Common myeloid progenitor, CD34-positive (primary cell): ENCODE measurements around the gene PLPP4.

Experiments used
- CTCF ChIA-PET: fragments of 350-600 bp; sonication (Branson Sonifier 250); formaldehyde crosslinking; loops from one replicate; lab custom pipeline; 2021; ENCODE audit warnings: antibody characterized with exemption; lab: Charles Lee
- POLR2A ChIA-PET: fragments of 350-600 bp; sonication (Branson Sonifier 250); formaldehyde crosslinking; loops from one replicate; lab custom pipeline; 2021; ENCODE audit warnings: antibody characterized with exemption; lab: Charles Lee
- DNase-seq, 3 donors: peaks; one replicate each; pipeline versions ENCODE4 v3.0.0 to v3.0.0-alpha.2; 2013
- H3K27ac ChIP-seq, 2 experiments: 1 replicate in 1 of 2; 2 replicates in 1 of 2; pipeline ENCODE4 v1.7.0; 2013; ENCODE audit warnings: inconsistent platforms in 2 of 2, low read length in 2 of 2, mild to moderate bottlenecking in 2 of 2, low read depth in 1 of 2, moderate library complexity in 1 of 2; ENCODE audit not compliant: severe bottlenecking in 2 of 2, insufficient read depth in 1 of 2, poor library complexity in 1 of 2
- H3K27me3 ChIP-seq, 5 experiments: replicated peaks in 2 of 5; 1 replicate in 3 of 5; 2 replicates in 2 of 5; pipeline versions ENCODE4 v1.6.1 to v1.7.0; 2013; ENCODE audit warnings: low read length in 4 of 5, mild to moderate bottlenecking in 2 of 5, moderate library complexity in 2 of 5, inconsistent platforms in 1 of 5; ENCODE audit not compliant: insufficient read depth in 5 of 5, control insufficient read depth in 4 of 5
- H3K36me3 ChIP-seq, 4 experiments: 1 replicate in 2 of 4; 2 replicates in 2 of 4; pipeline versions ENCODE4 v1.6.1 to v1.7.0; 2013; ENCODE audit warnings: low read length in 3 of 4, control low read depth in 1 of 4, mild to moderate bottlenecking in 1 of 4; ENCODE audit not compliant: control insufficient read depth in 4 of 4, insufficient read depth in 4 of 4
- H3K4me1 ChIP-seq, 4 experiments: 1 replicate in 3 of 4; 2 replicates in 1 of 4; pipeline versions ENCODE4 v1.6.1 to v1.7.1; 2013; ENCODE audit warnings: low read length in 3 of 4, mild to moderate bottlenecking in 3 of 4, control low read depth in 1 of 4, inconsistent platforms in 1 of 4, moderate library complexity in 1 of 4; ENCODE audit not compliant: control insufficient read depth in 4 of 4, insufficient read depth in 4 of 4; ENCODE audit errors: control extremely low read depth in 1 of 4
- H3K4me3 ChIP-seq, 7 experiments: 1 replicate in 4 of 7; 2 replicates in 3 of 7; pipeline versions ENCODE4 v1.5.1 to v1.7.0; 2013; ENCODE audit warnings: mild to moderate bottlenecking in 7 of 7, low read length in 6 of 7, moderate library complexity in 6 of 7, inconsistent platforms in 2 of 7, low read depth in 2 of 7, control low read depth in 1 of 7; ENCODE audit not compliant: insufficient read depth in 4 of 7, control insufficient read depth in 1 of 7; ENCODE audit errors: extremely low read depth in 1 of 7
- H3K9me3 ChIP-seq, 5 experiments: 1 replicate in 4 of 5; 2 replicates in 1 of 5; pipeline versions ENCODE4 v1.6.1 to v1.7.1; 2013; ENCODE audit warnings: low read length in 4 of 5, mild to moderate bottlenecking in 2 of 5, inconsistent platforms in 1 of 5, low read depth in 1 of 5, moderate library complexity in 1 of 5; ENCODE audit not compliant: control insufficient read depth in 4 of 5, insufficient read depth in 2 of 5; ENCODE audit errors: control extremely low read depth in 1 of 5
- WGBS: methylation state at CpG from one replicate; pipeline ENCODE4 v1.1.5; 2013; ENCODE audit not compliant: insufficient coverage; 5-methylcytosine and 5-hydroxymethylcytosine counted together

Gene PLPP4

GRCh38 chr10:120609006-120609405 lies 152.0 kb downstream of the PLPP4 start:
- no peaks in the 10 kb centered on the region for H3K36me3 ChIP-seq

GRCh38 chr10:120610791-120611190 lies 153.8 kb downstream of the PLPP4 start:
- DNase-seq, result no peak
- Histone ChIP-seq H3K9me3 (peaks cover 0 to 2% (median 0%) of the 10 kb centered on the region in 5 experiments), H3K27me3 (no peaks in the 10 kb centered on the region), H3K27ac (no peak overlapping the region), H3K4me1 (no peaks in the 10 kb centered on the region), H3K36me3 (no peaks in the 10 kb centered on the region), H3K4me3 (no peak overlapping the region)
- ChIA-PET POLR2A (no interaction called here), CTCF (interaction anchor here (0.5 kb wide), 1 partner anchor 44 kb away, joined by 3 read pairs; no protein-coding TSS in a partner anchor)

More at GRCh38 chr10:120609006-120609405, 152.0 kb downstream of the PLPP4 start:
- 70% methylated on average over 3 of the region's 5 CpGs for WGBS
- Histone ChIP-seq H3K4me3 (no peak overlapping the region), H3K9me3 (no peaks in the 10 kb centered on the region), H3K27me3 (no peaks in the 10 kb centered on the region), H3K4me1 (no peaks in the 10 kb centered on the region), H3K27ac (no peak overlapping the region)
- CTCF ChIA-PET, result no interaction called here
- POLR2A ChIA-PET, result no interaction called here
- DNase-seq, result no peak

- no peaks in the 10 kb centered on the region for H3K36me3 ChIP-seq
- ChIA-PET CTCF (interaction anchor here (2.9 kb wide), 1 partner anchor 12 kb away, joined by 13 read pairs; no protein-coding TSS in a partner anchor), POLR2A (no interaction called here)
- H3K4me1 ChIP-seq, result no peaks in the 10 kb centered on the region
- H3K27me3 ChIP-seq, result no peaks in the 10 kb centered on the region
- peaks cover 0 to 7% (median 0%) of the 10 kb centered on the region in 5 experiments for H3K9me3 ChIP-seq
- WGBS, result no CpG with 5 or more reads among the region's 2 CpGs
- H3K4me3 ChIP-seq, result no peak overlapping the region
- no peak overlapping the region for H3K27ac ChIP-seq
- DNase-seq, result no peak
These were observed 155.7 kb downstream of the PLPP4 start for GRCh38 chr10:120612756-120613155.

GRCh38 chr10:120613180-120613579 lies 156.2 kb downstream of the PLPP4 start:
- H3K27ac ChIP-seq, result no peak overlapping the region
- ChIA-PET CTCF (interaction anchor here (1.9 to 2.9 kb wide), 2 partner anchors 12 kb away, joined by 4 to 13 read pairs; no protein-coding TSS in a partner anchor), POLR2A (no interaction called here)

GRCh38 chr10:120614680-120615079 lies 157.7 kb downstream of the PLPP4 start:
- H3K27ac ChIP-seq, result no peak overlapping the region
- H3K9me3 ChIP-seq, result peaks cover 0 to 9% (median 2%) of the 10 kb centered on the region in 5 experiments
- no peaks in the 10 kb centered on the region for H3K27me3 ChIP-seq
- no peaks in the 10 kb centered on the region for H3K4me1 ChIP-seq
- POLR2A ChIA-PET, result no interaction called here
- H3K36me3 ChIP-seq, result no peaks in the 10 kb centered on the region
- no peak for DNase-seq
- no peak overlapping the region for H3K4me3 ChIP-seq
- CTCF ChIA-PET, result interaction anchor here (1.9 kb wide), 1 partner anchor 11 kb away, joined by 4 read pairs; no protein-coding TSS in a partner anchor

More at GRCh38 chr10:120613180-120613579, 156.2 kb downstream of the PLPP4 start:
- Histone ChIP-seq H3K4me1 (no peaks in the 10 kb centered on the region), H3K9me3 (peaks cover 0 to 9% (median 2%) of the 10 kb centered on the region in 5 experiments), H3K4me3 (no peak overlapping the region), H3K36me3 (no peaks in the 10 kb centered on the region), H3K27me3 (no peaks in the 10 kb centered on the region)
- WGBS, result no CpG with 5 or more reads among the region's 3 CpGs
- no peak for DNase-seq

GRCh38 chr10:120616311-120616911 lies 159.4 kb downstream of the PLPP4 start:
- no peak overlapping the region for H3K27ac ChIP-seq
- peaks cover 0 to 9% (median 2%) of the 10 kb centered on the region in 5 experiments for H3K9me3 ChIP-seq
- no peak for DNase-seq
- H3K4me1 ChIP-seq, result no peaks in the 10 kb centered on the region
- no peaks in the 10 kb centered on the region for H3K27me3 ChIP-seq
- H3K36me3 ChIP-seq, result no peaks in the 10 kb centered on the region
- no peak overlapping the region for H3K4me3 ChIP-seq
- no CpG with 5 or more reads among the region's 3 CpGs for WGBS
- CTCF ChIA-PET, result no interaction called here
- POLR2A ChIA-PET, result no interaction called here

- ChIA-PET CTCF (no interaction called here), POLR2A (no interaction called here)
These were observed 171.2 kb downstream of the PLPP4 start for GRCh38 chr10:120628197-120628596.

More at GRCh38 chr10:120628197-120628596, 171.2 kb downstream of the PLPP4 start:
- no peak overlapping the region for H3K27ac ChIP-seq
- no peak overlapping the region for H3K4me3 ChIP-seq
- no CpG with 5 or more reads among the region's 1 CpG for WGBS
- H3K27me3 ChIP-seq, result no peaks in the 10 kb centered on the region
- peaks cover 0 to 5% (median 0%) of the 10 kb centered on the region in 4 experiments for H3K4me1 ChIP-seq
- no peaks in the 10 kb centered on the region for H3K36me3 ChIP-seq
- peaks cover 0 to 2% (median 1%) of the 10 kb centered on the region in 5 experiments for H3K9me3 ChIP-seq
- no peak for DNase-seq
